Activated naive CD8-positive, alpha-beta T cell treated with anti-CD3 and anti-CD28 coated beads, Interleukin-2, amount 50 U/mL, for 24 hours (primary cell): ENCODE results near the gene RDH16.
"Not testable (repeated sequence)": the region's sequence is repeated elsewhere in the genome, so short reads cannot be mapped to it uniquely, and the experiment has no call there.

ENCODE experiments used
- ATAC-seq: fragments of 150-1000 bp; cut with Tn5 transposase; one replicate; pipeline ENCODE4 v1.10.0; 2021
- DNase-seq: peaks from one replicate; pipeline ENCODE4 v3.0.0; 2021
- H3K27ac Mint-ChIP-seq: one replicate; pipeline ENCODE4 v1.8.0; 2021; ENCODE audit warnings: mild to moderate bottlenecking, mixed read lengths
- H3K27me3 Mint-ChIP-seq: one replicate; pipeline ENCODE4 v1.8.0; 2021; ENCODE audit warnings: mixed read lengths
- H3K36me3 Mint-ChIP-seq: one replicate; pipeline ENCODE4 v1.8.0; 2021; ENCODE audit warnings: low read depth, mixed read lengths
- H3K4me1 Mint-ChIP-seq: one replicate; pipeline ENCODE4 v1.8.0; 2021; ENCODE audit warnings: mixed read lengths
- H3K4me3 Mint-ChIP-seq: one replicate; pipeline ENCODE4 v1.8.0; 2021; ENCODE audit warnings: mild to moderate bottlenecking, moderate library complexity, mixed read lengths
- H3K9me3 Mint-ChIP-seq: one replicate; pipeline ENCODE4 v1.8.0; 2021; ENCODE audit warnings: mixed read lengths

Gene RDH16

DNA sequence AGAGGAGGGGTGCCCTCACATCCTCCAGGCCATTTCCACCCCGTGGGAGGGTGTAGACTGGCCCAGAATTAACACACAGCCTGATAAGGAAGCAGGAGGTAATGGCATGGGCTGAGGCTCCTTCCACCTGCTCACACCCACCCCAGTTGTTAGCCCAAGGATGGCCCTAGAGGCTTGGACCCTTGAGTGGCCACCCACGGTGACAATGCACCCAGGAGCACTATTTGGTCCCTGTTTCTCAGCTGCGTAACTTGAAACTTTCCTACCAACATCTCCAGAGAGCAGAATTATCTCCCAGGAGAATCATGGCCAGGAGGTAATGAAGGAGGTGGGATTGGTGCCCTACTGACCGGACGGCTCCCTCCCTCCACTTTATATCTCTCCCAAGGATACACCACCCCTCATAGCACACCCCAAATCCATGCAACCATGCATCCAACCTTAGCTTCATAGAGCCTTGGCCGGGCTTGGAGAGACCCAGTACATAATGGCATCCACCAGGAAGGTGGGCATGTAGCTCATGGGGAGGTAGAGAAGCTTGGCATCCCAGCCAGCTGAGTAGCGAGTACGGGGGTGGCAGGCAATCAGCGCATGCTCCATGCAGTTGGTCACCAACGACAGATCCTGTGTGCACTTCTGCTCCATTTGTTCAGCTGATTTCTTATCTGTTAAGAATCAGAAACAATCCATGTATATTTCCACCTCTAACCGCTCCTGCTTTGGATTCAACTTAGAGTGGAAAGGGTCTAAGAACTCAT, 5.6 kb downstream of the RDH16 start:
- ATAC-seq: no peak
- Mint-ChIP-seq H3K9me3 (no peaks in the 10 kb centered on the region), H3K4me1 (no peaks in the 10 kb centered on the region)

DNA sequence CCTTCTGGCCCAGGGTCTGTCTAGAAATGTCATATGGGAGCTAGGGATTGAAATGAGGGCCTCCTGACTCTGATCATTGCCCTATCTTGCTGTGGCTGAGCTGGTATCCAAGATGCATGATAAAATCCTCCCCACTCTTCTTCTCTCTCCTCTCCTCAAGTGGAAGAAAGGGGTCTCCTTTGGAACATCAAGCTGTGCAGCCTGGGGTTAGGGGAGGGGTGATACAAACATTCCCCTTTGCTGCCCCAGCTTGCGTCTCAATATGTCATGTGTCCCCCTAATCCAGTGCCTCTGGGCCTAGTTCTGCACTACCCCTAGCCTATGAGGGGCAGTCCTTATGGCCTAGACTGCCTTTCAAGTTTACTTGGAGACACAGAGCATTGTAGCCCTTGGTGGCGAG, 8.5 kb downstream of the RDH16 start:
- no peak overlapping the region for H3K27ac Mint-ChIP-seq
- H3K4me1 Mint-ChIP-seq: no peaks in the 10 kb centered on the region
- DNase-seq (no peak), ATAC-seq (no peak)
- no peak overlapping the region for H3K4me3 Mint-ChIP-seq
- peaks cover 5% of the 10 kb centered on the region for H3K27me3 Mint-ChIP-seq
- peaks cover 6% of the 10 kb centered on the region for H3K9me3 Mint-ChIP-seq
- no peaks in the 10 kb centered on the region for H3K36me3 Mint-ChIP-seq

More for the DNA sequence above, 5.6 kb downstream of the RDH16 start:
- no peak overlapping the region for H3K27ac Mint-ChIP-seq
- H3K27me3 Mint-ChIP-seq: no peaks in the 10 kb centered on the region
- H3K36me3 Mint-ChIP-seq: no peaks in the 10 kb centered on the region
- DNase-seq: no peak
- no peak overlapping the region for H3K4me3 Mint-ChIP-seq

DNA sequence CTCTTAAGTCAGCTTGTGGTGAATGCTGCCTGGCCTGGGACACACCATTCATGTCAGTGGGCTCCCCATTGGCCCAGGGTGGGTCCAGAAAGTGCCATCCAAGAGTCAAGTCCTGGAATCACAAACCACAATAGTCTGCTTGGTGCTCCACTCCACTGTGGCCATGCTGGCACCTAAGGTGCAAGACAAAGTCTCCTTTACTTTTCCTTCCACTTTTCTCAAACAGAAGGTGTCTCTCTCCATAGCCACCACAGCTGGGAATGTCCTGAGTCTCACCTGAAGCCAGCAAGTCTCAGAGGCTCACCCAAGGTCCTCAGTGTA, 9.0 kb downstream of the RDH16 start:
- H3K4me3 Mint-ChIP-seq: no peak overlapping the region
- H3K9me3 Mint-ChIP-seq: peaks cover 6% of the 10 kb centered on the region
- no peaks in the 10 kb centered on the region for H3K36me3 Mint-ChIP-seq
- H3K27ac Mint-ChIP-seq: no peak overlapping the region
- peaks cover 5% of the 10 kb centered on the region for H3K27me3 Mint-ChIP-seq
- DNase-seq (no peak), ATAC-seq (no peak)
- H3K4me1 Mint-ChIP-seq: no peaks in the 10 kb centered on the region

DNA sequence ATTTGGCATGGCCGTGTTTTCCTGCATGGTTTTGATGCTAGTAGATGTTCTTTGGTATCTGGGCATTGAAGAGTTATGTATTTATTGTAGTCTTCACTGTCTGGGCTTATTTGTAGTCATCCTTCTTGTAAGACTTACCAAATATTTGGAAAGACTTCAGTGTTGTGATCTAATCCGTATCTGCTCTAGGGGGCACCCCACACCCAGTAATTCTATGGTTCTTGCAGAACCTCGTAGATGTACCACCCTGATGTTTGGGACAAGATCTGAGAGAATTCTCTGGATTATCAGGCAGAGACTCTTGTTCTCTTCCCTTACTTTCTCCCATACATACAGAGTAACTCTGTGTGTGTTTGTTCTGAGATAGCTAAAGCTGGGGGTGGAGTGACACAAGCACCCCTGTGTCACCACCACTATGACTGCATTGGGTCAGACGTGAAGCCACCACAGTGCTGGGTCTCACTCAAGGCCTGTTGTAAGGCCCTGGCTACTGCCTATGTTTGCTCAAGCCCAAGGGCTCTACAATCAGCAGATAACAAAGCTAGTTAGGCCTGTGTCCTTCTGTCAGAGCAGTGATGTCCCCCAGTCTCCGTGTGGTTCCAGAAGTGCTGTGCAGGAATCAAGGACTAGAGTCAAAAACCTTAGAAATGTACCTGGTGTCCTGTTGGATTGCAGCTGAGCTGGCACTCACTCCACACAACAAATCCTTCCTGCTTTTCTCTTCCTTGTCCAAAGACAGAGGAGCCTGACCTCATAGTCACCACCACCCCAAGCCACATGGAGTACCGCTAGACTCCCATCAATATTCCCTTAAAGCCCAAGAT, 9.6 kb downstream of the RDH16 start:
- Mint-ChIP-seq H3K36me3 (no peaks in the 10 kb centered on the region), H3K4me1 (no peaks in the 10 kb centered on the region), H3K9me3 (peaks cover 6% of the 10 kb centered on the region), H3K27me3 (peaks cover 5% of the 10 kb centered on the region), H3K27ac (no peak overlapping the region), H3K4me3 (no peak overlapping the region)
- DNase-seq: no peak
- ATAC-seq: no peak

DNA sequence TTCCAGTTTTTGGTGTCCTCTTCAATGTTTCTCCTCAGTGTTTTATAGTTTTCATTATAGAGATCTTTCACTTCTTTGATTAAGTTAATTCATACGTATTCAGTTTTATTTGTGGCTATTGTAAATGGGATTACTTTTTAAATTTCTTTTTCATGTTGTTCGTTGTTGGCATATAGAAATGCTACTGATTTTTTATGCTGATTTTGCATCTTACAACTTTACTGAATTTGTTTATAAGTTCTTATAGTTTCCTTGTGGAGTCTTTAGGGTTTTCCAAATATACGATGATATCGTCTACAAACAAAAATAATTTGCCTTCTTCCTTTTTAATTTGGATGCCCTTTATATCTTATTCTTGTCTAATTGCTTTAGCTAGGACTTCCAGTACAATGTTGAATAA, 13.5 kb downstream of the RDH16 start:
- no peaks in the 10 kb centered on the region for H3K36me3 Mint-ChIP-seq
- H3K9me3 Mint-ChIP-seq: peaks cover 6% of the 10 kb centered on the region
- H3K27ac Mint-ChIP-seq: no peak overlapping the region
- ATAC-seq (no peak), DNase-seq (no peak)
- peaks cover 14% of the 10 kb centered on the region for H3K27me3 Mint-ChIP-seq
- no peak overlapping the region for H3K4me3 Mint-ChIP-seq
- H3K4me1 Mint-ChIP-seq: peaks cover 6% of the 10 kb centered on the region

DNA sequence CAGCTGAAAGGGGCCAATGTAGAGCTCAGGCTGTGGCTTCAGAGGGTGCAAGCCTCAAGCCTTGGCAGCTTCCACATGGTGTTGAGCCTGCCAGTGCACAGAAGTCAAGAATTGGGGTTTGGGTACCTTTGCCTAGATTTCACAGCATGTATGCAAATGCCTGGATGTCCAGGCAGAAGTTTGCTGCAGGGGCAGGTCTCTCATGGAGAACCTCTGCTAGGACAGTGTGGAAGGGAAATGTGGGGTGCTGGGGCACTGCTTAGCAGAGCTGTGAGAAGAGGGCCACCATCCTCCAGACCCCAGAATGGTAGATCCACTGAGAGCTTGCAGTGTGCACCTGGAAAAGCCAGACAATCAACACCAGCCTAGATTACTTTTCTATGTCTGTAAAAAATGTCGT, 14.0 kb downstream of the RDH16 start:
- DNase-seq, H3K36me3 Mint-ChIP-seq, H3K4me3 Mint-ChIP-seq, H3K9me3 Mint-ChIP-seq, H3K27ac Mint-ChIP-seq, H3K4me1 Mint-ChIP-seq, ATAC-seq: not testable (repeated sequence)
- H3K27me3 Mint-ChIP-seq: peaks cover 14% of the 10 kb centered on the region

DNA sequence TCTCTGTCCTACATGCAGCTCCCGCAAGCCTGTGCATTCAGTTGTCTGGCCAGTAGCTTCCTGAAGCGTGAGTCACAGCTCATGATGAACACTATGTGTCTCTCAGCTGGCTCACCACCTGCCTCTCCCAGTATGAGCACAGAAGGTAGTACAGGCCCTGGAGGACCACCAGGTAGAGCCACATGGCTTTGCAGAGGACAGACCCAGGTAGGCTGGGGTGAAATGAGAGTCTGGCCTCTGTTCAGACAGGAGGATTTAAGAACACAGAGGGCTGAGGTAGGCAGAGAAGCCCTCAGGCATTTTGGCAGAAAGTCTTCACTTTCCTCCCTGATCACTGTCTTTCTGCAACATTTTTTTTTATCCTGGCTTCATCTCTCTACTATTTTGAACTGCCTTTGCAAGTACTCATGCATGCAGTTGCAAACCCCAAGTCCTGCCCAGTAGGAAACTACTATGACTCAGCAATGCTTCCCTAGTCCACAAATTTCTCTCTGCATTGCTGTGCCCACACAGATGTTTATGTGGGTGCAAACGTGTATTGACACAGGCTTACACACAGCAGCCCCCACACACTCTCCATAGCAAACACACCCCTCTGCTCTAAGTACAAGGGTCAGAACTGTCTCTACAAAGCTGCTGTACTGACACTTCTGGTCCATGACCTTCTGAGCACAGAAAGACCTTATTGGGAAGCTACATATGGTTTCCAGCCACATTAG, 15.9 kb downstream of the RDH16 start:
- Mint-ChIP-seq H3K27ac (no peak overlapping the region), H3K4me3 (no peak overlapping the region), H3K27me3 (peaks cover 14% of the 10 kb centered on the region), H3K4me1 (peaks cover 6% of the 10 kb centered on the region), H3K9me3 (peaks cover 6% of the 10 kb centered on the region), H3K36me3 (no peaks in the 10 kb centered on the region)
- ATAC-seq: peak; percentile 64
- DNase-seq: no peak

DNA sequence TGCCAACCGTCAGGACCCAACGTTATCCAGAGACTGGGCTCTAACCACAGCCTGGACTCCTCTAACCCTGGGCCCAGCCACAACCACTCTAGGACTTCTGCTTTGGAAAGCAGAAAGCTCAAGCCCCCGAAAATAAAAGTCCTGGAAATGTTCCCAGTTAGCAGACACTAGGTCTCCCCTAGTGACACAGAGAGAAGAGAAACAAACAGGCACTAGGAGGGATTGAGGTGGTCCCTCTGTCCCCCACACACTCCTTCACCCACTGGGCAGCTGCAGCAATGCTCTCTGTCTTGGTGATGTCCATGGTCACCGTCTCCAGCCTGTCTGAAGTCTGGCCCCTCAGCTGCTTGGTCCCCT, 16.5 kb downstream of the RDH16 start:
- not testable (repeated sequence) for H3K4me1 Mint-ChIP-seq, H3K4me3 Mint-ChIP-seq, H3K27ac Mint-ChIP-seq, H3K9me3 Mint-ChIP-seq, H3K36me3 Mint-ChIP-seq, DNase-seq, ATAC-seq
- peaks cover 14% of the 10 kb centered on the region for H3K27me3 Mint-ChIP-seq

DNA sequence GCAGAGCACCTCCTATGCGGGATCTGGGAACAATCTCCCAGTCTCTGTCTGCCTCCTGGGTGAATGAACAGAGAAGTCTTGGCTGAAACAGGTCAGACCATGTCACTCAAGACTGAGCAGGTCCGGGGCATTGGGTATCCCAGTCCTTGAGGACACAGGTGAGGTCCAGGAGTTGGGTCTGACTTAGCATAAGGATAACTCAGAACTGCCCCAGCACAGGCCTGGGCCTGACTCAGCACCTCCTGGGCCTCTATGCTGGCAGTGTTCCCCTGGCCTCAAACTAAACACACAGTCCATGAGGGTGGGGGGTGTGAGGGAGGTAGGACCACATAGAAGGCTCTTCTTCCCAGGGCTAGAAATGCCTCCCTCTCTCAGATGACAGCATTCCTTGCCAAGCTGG, 21.7 kb downstream of the RDH16 start:
- Mint-ChIP-seq H3K27me3 (peaks cover 4% of the 10 kb centered on the region), H3K36me3 (no peaks in the 10 kb centered on the region), H3K4me3 (no peak overlapping the region), H3K27ac (no peak overlapping the region), H3K4me1 (peaks cover 4% of the 10 kb centered on the region), H3K9me3 (no peaks in the 10 kb centered on the region)
- ATAC-seq (no peak), DNase-seq (no peak)

DNA sequence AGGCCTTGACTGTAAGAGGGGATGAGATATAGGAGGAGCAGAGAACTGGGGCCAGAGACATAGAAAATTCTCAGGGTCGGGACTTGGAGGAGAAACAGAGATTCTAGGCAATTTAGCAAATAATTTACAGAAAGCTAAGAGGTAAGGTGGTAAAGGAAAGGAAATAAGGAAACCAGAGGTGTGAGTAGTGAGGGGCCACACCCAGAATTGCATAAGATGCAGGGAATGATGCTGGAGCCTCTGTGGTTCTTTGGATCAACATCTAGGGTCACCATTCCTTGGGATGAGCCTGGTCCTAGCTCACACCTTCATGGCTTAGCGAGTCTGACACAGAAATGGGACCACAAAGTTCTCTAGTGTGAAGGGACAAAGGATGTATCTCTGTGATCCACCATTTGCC, 22.3 kb downstream of the RDH16 start:
- no peak overlapping the region for H3K27ac Mint-ChIP-seq
- no peak for DNase-seq
- H3K9me3 Mint-ChIP-seq: no peaks in the 10 kb centered on the region
- ATAC-seq: no peak
- peaks cover 4% of the 10 kb centered on the region for H3K27me3 Mint-ChIP-seq
- H3K4me1 Mint-ChIP-seq: peaks cover 4% of the 10 kb centered on the region
- no peak overlapping the region for H3K4me3 Mint-ChIP-seq
- no peaks in the 10 kb centered on the region for H3K36me3 Mint-ChIP-seq

DNA sequence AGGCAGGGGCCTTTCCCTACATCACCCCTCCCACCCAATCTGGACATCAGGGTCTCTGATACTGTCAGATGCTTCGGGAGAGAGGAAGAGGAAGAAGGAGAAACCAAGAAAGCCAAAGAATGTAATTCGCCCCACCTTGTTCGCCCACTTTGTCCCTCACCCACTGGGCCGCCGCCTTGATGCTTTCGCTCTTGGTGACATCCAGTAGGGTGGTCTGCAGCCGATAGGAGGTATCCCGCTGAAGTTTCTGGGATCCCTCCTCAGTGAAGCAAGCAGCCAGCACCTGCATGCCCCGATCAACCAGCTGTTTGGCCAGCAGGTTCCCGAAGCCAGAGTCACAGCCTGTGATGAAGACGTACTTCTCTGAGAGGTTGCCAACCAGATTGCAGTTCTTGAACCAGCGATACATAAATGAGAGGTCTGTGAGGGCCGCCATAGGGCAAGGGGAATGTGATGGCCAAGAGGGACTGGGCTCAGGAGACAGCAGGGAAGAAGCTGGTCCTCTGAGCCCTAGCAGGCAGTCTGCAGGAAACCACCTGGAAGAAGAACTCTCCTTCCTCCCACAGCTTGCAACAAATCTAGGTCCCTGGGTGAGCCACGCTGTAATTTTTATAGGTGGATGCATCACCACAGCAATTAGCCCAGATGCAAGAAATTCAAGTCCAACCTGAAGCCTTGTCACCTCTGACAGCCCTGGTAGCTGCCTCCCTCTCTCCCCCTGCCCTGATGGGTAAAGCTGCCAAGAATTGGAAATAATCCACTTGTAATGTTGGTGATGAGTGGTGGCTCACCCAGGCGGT, 23.4 kb downstream of the RDH16 start, which contains the start of gene SDR9C7:
Gene SDR9C7, minus strand, starts transcription at position 583 of the 800 bp plus-strand sequence. Its CDS starts 147 bp downstream, at position 436.
- Mint-ChIP-seq H3K27ac (no peak within 1 kb of the TSS), H3K4me3 (no peak within 1 kb of the TSS), H3K4me1 (peaks cover 4% of the 10 kb centered on the region), H3K27me3 (no peaks in the 10 kb centered on the region), H3K36me3 (no peaks in the 10 kb centered on the region), H3K9me3 (no peaks in the 10 kb centered on the region)
- ATAC-seq (no peak), DNase-seq (no peak)

DNA sequence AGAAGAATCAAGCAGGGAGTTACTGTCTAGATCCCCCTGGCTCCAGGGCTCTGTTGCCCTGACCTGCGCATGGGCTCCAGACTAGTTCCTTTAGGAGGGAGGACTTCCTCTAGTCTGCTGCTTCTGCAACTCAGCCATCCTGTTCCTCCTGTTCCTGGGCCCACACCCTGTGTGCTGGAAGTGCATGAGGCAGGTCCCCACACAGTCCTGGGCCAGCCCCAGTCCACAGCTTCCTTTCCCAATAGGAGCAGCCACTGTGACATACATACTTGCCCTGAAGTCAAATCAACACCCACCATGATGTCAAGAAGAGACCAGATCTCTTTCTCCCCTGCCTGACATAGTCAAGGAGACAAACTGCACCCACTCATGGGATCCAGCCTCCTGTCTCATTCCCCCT, 24.5 kb downstream of the RDH16 start:
- ATAC-seq: no peak
- no peak overlapping the region for H3K27ac Mint-ChIP-seq

DNA sequence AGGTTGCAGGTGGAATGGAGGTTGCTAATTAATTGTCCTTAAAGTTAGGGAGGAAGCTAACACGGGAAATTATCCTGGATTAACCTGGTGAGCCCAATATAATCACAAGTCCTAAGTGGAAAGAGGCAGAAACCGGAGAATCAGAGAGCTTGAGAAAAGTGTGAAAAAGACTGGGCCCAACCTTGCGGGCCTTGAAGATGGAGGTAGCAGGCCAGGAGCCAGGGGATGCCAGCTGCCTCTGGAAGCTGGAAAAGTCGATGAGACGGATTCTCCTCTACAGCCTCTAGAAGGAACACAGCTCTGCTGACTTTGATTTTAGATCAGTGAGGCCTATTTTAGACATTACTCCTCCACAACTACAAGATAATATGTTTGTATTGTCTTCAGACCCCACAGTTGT, 25.3 kb downstream of the RDH16 start:
- Mint-ChIP-seq H3K4me3 (no peak overlapping the region), H3K9me3 (no peaks in the 10 kb centered on the region), H3K4me1 (peaks cover 4% of the 10 kb centered on the region), H3K27ac (no peak overlapping the region), H3K36me3 (no peaks in the 10 kb centered on the region), H3K27me3 (peaks cover 5% of the 10 kb centered on the region)
- no peak for DNase-seq
- no peak for ATAC-seq

More for the DNA sequence above, 24.5 kb downstream of the RDH16 start:
- H3K9me3 Mint-ChIP-seq: no peaks in the 10 kb centered on the region
- no peaks in the 10 kb centered on the region for H3K36me3 Mint-ChIP-seq
- no peak for DNase-seq
- H3K27me3 Mint-ChIP-seq: peaks cover 2% of the 10 kb centered on the region
- no peak overlapping the region for H3K4me3 Mint-ChIP-seq
- peaks cover 4% of the 10 kb centered on the region for H3K4me1 Mint-ChIP-seq

DNA sequence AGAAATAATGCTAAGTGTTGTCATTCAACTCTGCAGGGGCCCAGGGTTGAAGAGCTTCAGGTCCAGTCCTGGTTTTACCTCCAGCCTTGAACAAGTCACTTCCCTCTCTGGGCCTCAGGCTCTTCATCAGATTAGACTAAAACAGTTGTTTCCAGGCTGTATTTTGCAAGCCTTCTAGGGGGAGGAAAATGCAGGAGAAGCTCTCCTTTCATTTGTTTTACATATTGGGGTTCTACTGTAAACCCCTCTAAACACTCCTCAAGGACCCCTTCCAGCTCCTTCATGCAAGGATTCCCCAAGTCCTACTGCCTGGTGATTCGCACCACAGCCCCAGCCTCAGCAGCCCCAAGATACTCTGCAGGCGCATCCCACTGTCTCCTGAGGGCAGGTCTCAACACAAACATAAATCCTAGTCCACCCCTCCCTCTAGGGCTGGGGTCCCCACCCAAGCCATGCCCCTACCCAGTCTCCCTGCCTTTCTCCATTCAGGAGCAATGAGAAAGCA, 25.9 kb downstream of the RDH16 start:
- H3K36me3 Mint-ChIP-seq: no peaks in the 10 kb centered on the region
- no peak overlapping the region for H3K27ac Mint-ChIP-seq
- ATAC-seq (no peak), DNase-seq (peak; percentile 10)
- peaks cover 5% of the 10 kb centered on the region for H3K27me3 Mint-ChIP-seq
- no peaks in the 10 kb centered on the region for H3K9me3 Mint-ChIP-seq
- no peak overlapping the region for H3K4me3 Mint-ChIP-seq
- H3K4me1 Mint-ChIP-seq: peaks cover 4% of the 10 kb centered on the region
